GM12878 (cell line): ENCODE measurements around the gene CDHR2. TPM values are rescaled to one million over a fixed set of nuclear protein-coding genes. Genes with fewer than 3 reads are reported as not detected.

Experiments
- ATAC-seq: fragments of 200-7000 bp; cut with Tn5 transposase; 3 replicates; pipeline ENCODE4 v1.9.1; 2020; ENCODE audit warnings: mild to moderate bottlenecking, moderate library complexity
- BruUV-seq: library from RNA; stranded (reverse); fragments of 400-500 nt; replicated peaks from 2 replicates; lab custom pipeline; 2021; lab: Mats Ljungman, UMichigan
- CTCF ChIA-PET: fragments of 300-600 bp; sonication (Branson Sonifier 250); formaldehyde crosslinking; extraction: SDS; loops from one replicate; lab custom pipeline; 2021; ENCODE audit warnings: inconsistent platforms; lab: Yijun Ruan, JAX
- POLR2A ChIA-PET: fragments of 350-600 bp; formaldehyde crosslinking; extraction: SDS; loops from one replicate; lab custom pipeline; 2021; ENCODE audit warnings: inconsistent platforms; lab: Charles Lee
- RAD21 ChIA-PET: fragments of 300-600 bp; sonication (Branson Sonifier 250); formaldehyde crosslinking; loops from one replicate; lab custom pipeline; 2023; ENCODE audit warnings: antibody characterized with exemption; ENCODE audit not compliant: unreplicated experiment; lab: Charles Lee
- SMC1A ChIA-PET: fragments of 300-600 bp; sonication (Branson Sonifier 250); formaldehyde crosslinking; loops from one replicate; lab custom pipeline; 2023; ENCODE audit not compliant: unreplicated experiment, uncharacterized antibody; lab: Charles Lee
- DNase-seq: peaks from one replicate; pipeline ENCODE4 v3.0.0-alpha.2; 2011; ENCODE audit warnings: low read depth, low spot score
- FAIRE-seq: peaks from 3 replicates; lab custom pipeline; 2011; peaks lifted over from hg19 to GRCh38; lab: Jason Lieb, UNC
- H2AFZ ChIP-seq: 2 replicates; pipeline ENCODE4 v1.6.0; 2011; ENCODE audit warnings: low read depth, low read length, control low read depth; ENCODE audit not compliant: control insufficient read depth
- H3K27ac ChIP-seq: 2 replicates; pipeline ENCODE4 v1.5.1; 2011; ENCODE audit warnings: control low read depth; ENCODE audit not compliant: control insufficient read depth, insufficient read depth
- H3K27me3 ChIP-seq, 2 experiments: replicated peaks in 1 of 2; 2 replicates each; pipeline versions ENCODE4 v1.6.0 to v1.6.1; 2011; ENCODE audit warnings: low read length in 1 of 2; ENCODE audit not compliant: control insufficient read depth in 2 of 2, insufficient read depth in 2 of 2
- H3K36me3 ChIP-seq, 2 experiments: 2 replicates each; pipeline ENCODE4 v1.5.1; 2011; ENCODE audit warnings: low read length in 1 of 2; ENCODE audit not compliant: control insufficient read depth in 2 of 2, insufficient read depth in 2 of 2
- H3K4me1 ChIP-seq: 2 replicates; pipeline ENCODE4 v1.6.1; 2011; ENCODE audit warnings: mild to moderate bottlenecking, low read length, moderate library complexity, mixed read lengths; ENCODE audit not compliant: control insufficient read depth, insufficient read depth
- H3K4me2 ChIP-seq: 2 replicates; pipeline ENCODE4 v1.6.0; 2011; ENCODE audit warnings: control low read depth; ENCODE audit not compliant: control insufficient read depth, insufficient read depth
- H3K4me3 ChIP-seq: fragments of 200-600 bp; sonication (generic); 2 replicates; pipeline ENCODE4 v1.5.1; 2016
- H3K79me2 ChIP-seq: 2 replicates; pipeline ENCODE4 v1.6.0; 2011; ENCODE audit warnings: low read length; ENCODE audit not compliant: control insufficient read depth, insufficient read depth
- H3K9ac ChIP-seq: 2 replicates; pipeline ENCODE4 v1.8.0; 2011; ENCODE audit warnings: low read length, control low read depth, mixed read lengths; ENCODE audit not compliant: control insufficient read depth, insufficient read depth
- H3K9me3 ChIP-seq: replicated peaks from 3 replicates; pipeline ENCODE4 v1.5.1; 2011; ENCODE audit warnings: mild to moderate bottlenecking, low read length; ENCODE audit not compliant: control insufficient read depth, insufficient read depth
- H4K20me1 ChIP-seq: 2 replicates; pipeline ENCODE4 v1.6.0; 2011; ENCODE audit not compliant: control insufficient read depth, insufficient read depth
- ASH2L ChIP-seq: fragments of 300-600, 200-600 bp; sonication (generic); IDR thresholded peaks from 2 replicates; pipeline ENCODE4 v1.6.1; 2017; ENCODE audit warnings: low read depth, mild to moderate bottlenecking, borderline replicate concordance
- CBX5 ChIP-seq: sonication (generic); IDR thresholded peaks from 2 replicates; pipeline ENCODE4 v1.6.1; 2016; ENCODE audit warnings: low read depth, moderate library complexity, mild to moderate bottlenecking, inconsistent platforms
- CHD4 ChIP-seq: fragments of 200-600 bp; sonication (generic); IDR thresholded peaks from 2 replicates; pipeline ENCODE4 v1.6.1; 2016; ENCODE audit warnings: mild to moderate bottlenecking
- DPF2 ChIP-seq: fragments of 450-650 bp; IDR thresholded peaks from 2 replicates; pipeline ENCODE4 v1.6.1; 2017; ENCODE audit warnings: mild to moderate bottlenecking
- EP300 ChIP-seq, 2 experiments: fragments of 150-350 bp in 1 of 2; IDR thresholded peaks; 2 replicates each; pipeline ENCODE4 v1.6.1; 2011 to 2012; ENCODE audit warnings: low read depth in 2 of 2, low read length in 2 of 2, borderline replicate concordance in 1 of 2, improper control_type of control experiment in 1 of 2, inconsistent platforms in 1 of 2; ENCODE audit not compliant: control insufficient read depth in 1 of 2
- HCFC1 ChIP-seq: fragments of 150-350 bp; IDR thresholded peaks from 2 replicates; pipeline ENCODE4 v1.6.1; 2014; ENCODE audit warnings: low read length
- IKZF2 ChIP-seq, 2 experiments: fragments of 450-650 bp; IDR thresholded peaks; 2 replicates each; pipeline ENCODE4 v1.6.1; 2017; ENCODE audit warnings: mild to moderate bottlenecking in 2 of 2, moderate library complexity in 2 of 2
- JUNB ChIP-seq: IDR thresholded peaks from 2 replicates; pipeline ENCODE4 v1.6.1; 2016; ENCODE audit warnings: antibody characterized with exemption, mild to moderate bottlenecking
- LARP7 ChIP-seq: fragments of 450-650 bp; IDR thresholded peaks from 2 replicates; pipeline ENCODE4 v1.6.1; 2017; ENCODE audit warnings: mild to moderate bottlenecking
- MEF2A ChIP-seq: IDR thresholded peaks from 2 replicates; pipeline ENCODE4 v1.6.1; 2011; ENCODE audit warnings: low read depth, mild to moderate bottlenecking, low read length, moderate library complexity; ENCODE audit not compliant: insufficient read depth
- NR2C2 ChIP-seq: IDR thresholded peaks from 2 replicates; pipeline ENCODE4 v1.6.1; 2011; ENCODE audit warnings: borderline replicate concordance, low read depth; ENCODE audit not compliant: control insufficient read depth, insufficient read length
- POLR2AphosphoS5 ChIP-seq: IDR thresholded peaks from 2 replicates; pipeline ENCODE4 v1.6.1; 2011; ENCODE audit warnings: mild to moderate bottlenecking, low read length, inconsistent platforms
- RB1 ChIP-seq: fragments of 450-650 bp; formaldehyde crosslinking; IDR thresholded peaks from 2 replicates; pipeline ENCODE4 v1.6.1; 2017; ENCODE audit warnings: mild to moderate bottlenecking, borderline replicate concordance
- SMARCA5 ChIP-seq: fragments of 450-650 bp; IDR thresholded peaks from 2 replicates; pipeline ENCODE4 v1.6.1; 2017; ENCODE audit warnings: mild to moderate bottlenecking
- SMC3 ChIP-seq: IDR thresholded peaks from 2 replicates; pipeline ENCODE4 v1.6.1; 2011; ENCODE audit warnings: low read length, improper control_type of control experiment, borderline replicate concordance
- SRF ChIP-seq, 2 experiments: IDR thresholded peaks; 2 replicates each; pipeline ENCODE4 v1.6.1; 2011; ENCODE audit warnings: low read depth in 2 of 2, low read length in 2 of 2, mild to moderate bottlenecking in 1 of 2, moderate library complexity in 1 of 2
- ZNF274 ChIP-seq: IDR thresholded peaks from one replicate; pipeline ENCODE4 v1.8.0; 2011; ENCODE audit not compliant: insufficient read length, insufficient read depth
- WGBS: methylation state at CpG from one replicate; pipeline ENCODE4 v1.1.6; 2016; ENCODE audit warnings: low lambda C conversion rate; ENCODE audit not compliant: insufficient replicate concordance, insufficient coverage; ENCODE audit errors: missing lambda C conversion rate; 5-methylcytosine and 5-hydroxymethylcytosine counted together
- in situ Hi-C: fragments of 300-500 bp; cut with MboI; formaldehyde crosslinking; loops from 9 replicates; pipeline ENCODE4 v1.14.3; 2018; ENCODE audit warnings: mixed read lengths
- intact Hi-C: fragments of 100-400 bp; cut with micrococcal nuclease; formaldehyde crosslinking; loops from one replicate; pipeline ENCODE4 v1.14.2; 2022; ENCODE audit not compliant: unreplicated experiment
- polyA plus RNA-seq, 11 experiments: library from polyadenylated mRNA; depleted of rRNA in 4 of 11; unstranded in 6 of 11; stranded (reverse) in 5 of 11; fragments of >200 nt; fragmentation: Nextera tagmentation in 4 of 11; fragmentation: Illumina TruSeq in 1 of 11; extraction: Ambion mirVana in 4 of 11; extraction: Trizol in 1 of 11; gene quantifications; 1 replicate in 1 of 11; 2 replicates in 10 of 11; pipeline versions ENCODE4 v1.2.1 to v1.2.3, GENCODE V29; 2011 to 2016; ENCODE audit warnings: inconsistent platforms in 2 of 11, missing spikeins in 2 of 11, low read depth in 1 of 11
- total RNA-seq, 4 experiments: library from RNA; depleted of rRNA in 3 of 4; stranded (reverse); fragments of >200 nt in 3 of 4; fragmentation: Illumina TruSeq in 1 of 4; extraction: Trizol in 1 of 4; gene quantifications; 2 replicates each; pipeline versions ENCODE4 v1.2.1 to v1.2.3, GENCODE V29; 2013 to 2021
- TF ChIP-seq, protein P1 (sequence below): IDR thresholded peaks from 2 replicates; pipeline ENCODE4 v1.6.1; 2012; ENCODE audit warnings: mild to moderate bottlenecking, low read depth, low read length
- TF ChIP-seq, protein P2 (sequence below): IDR thresholded peaks from 2 replicates; pipeline ENCODE4 v1.6.1; 2011; ENCODE audit warnings: mild to moderate bottlenecking, low read depth, low read length, moderate library complexity; ENCODE audit not compliant: insufficient replicate concordance
- TF ChIP-seq, protein P3 (sequence below): fragments of 450-650 bp; IDR thresholded peaks from 2 replicates; pipeline ENCODE4 v1.6.1; 2016; ENCODE audit warnings: mild to moderate bottlenecking

CDHR2 gene
- total and polyA plus RNA-seq, 10 of the 15 experiments (the other 5 are each of a cell fraction or from before 2014, with no cell fraction given): 0.03 to 0.46 (median 0.06) TPM; not detected in 5

DNA sequence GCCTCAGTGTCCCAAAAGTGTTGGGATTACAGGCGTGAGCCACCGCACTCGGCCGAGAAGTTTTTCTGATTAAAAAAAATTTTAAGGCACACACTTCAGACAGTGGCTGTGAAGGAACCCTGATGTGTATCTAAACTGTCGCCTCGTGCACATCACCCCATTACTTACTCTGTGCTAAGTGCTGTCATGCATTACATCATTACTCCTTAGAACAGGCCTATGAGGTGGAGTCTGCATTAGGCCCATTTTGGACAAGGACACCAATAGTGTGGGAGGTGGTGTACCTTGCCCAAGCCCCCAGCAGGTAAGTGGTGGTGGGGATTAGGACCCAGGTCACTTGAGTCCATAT lies 3.8 kb upstream of the CDHR2 start:
- H3K36me3 ChIP-seq: no peaks in the 10 kb centered on the region
- H4K20me1 ChIP-seq: no peaks in the 10 kb centered on the region
- ATAC-seq (no peak), DNase-seq (no peak), FAIRE-seq (no peak)
- ChIA-PET POLR2A (no interaction called here), SMC1A (no interaction called here), RAD21 (no interaction called here), CTCF (no interaction called here)
- no TSS peak for BruUV-seq
- H3K4me1 ChIP-seq: peaks cover 16% of the 10 kb centered on the region
- WGBS: 88% methylated on average over 6 of the region's 6 CpGs
- H3K4me3 ChIP-seq: no peak overlapping the region
- H3K9ac ChIP-seq: no peak overlapping the region
- H3K27ac ChIP-seq: no peak overlapping the region
- in situ Hi-C loops (no loop called here), intact Hi-C loops (no loop called here)
- no peaks in the 10 kb centered on the region for H3K27me3 ChIP-seq
- H3K4me2 ChIP-seq: no peak overlapping the region
- no peaks in the 10 kb centered on the region for H3K9me3 ChIP-seq
- H3K79me2 ChIP-seq: 0 out of 2 replicates have a peak, but pooled peaks cover 1% of the 10 kb centered on the region
- TF ChIP-seq CBX5: no peak
- TF ChIP-seq NR2C2: no peak
- TF ChIP-seq, protein P1, sequence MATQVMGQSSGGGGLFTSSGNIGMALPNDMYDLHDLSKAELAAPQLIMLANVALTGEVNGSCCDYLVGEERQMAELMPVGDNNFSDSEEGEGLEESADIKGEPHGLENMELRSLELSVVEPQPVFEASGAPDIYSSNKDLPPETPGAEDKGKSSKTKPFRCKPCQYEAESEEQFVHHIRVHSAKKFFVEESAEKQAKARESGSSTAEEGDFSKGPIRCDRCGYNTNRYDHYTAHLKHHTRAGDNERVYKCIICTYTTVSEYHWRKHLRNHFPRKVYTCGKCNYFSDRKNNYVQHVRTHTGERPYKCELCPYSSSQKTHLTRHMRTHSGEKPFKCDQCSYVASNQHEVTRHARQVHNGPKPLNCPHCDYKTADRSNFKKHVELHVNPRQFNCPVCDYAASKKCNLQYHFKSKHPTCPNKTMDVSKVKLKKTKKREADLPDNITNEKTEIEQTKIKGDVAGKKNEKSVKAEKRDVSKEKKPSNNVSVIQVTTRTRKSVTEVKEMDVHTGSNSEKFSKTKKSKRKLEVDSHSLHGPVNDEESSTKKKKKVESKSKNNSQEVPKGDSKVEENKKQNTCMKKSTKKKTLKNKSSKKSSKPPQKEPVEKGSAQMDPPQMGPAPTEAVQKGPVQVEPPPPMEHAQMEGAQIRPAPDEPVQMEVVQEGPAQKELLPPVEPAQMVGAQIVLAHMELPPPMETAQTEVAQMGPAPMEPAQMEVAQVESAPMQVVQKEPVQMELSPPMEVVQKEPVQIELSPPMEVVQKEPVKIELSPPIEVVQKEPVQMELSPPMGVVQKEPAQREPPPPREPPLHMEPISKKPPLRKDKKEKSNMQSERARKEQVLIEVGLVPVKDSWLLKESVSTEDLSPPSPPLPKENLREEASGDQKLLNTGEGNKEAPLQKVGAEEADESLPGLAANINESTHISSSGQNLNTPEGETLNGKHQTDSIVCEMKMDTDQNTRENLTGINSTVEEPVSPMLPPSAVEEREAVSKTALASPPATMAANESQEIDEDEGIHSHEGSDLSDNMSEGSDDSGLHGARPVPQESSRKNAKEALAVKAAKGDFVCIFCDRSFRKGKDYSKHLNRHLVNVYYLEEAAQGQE: no peak
- TF ChIP-seq JUNB: no peak
- TF ChIP-seq SRF (IDR thresholded peaks at IDR 0.05; ENCODE audit: low read depth in 2 of 2, low read length in 2 of 2): no peak
- no peak for TF ChIP-seq RB1
- TF ChIP-seq, protein P2, sequence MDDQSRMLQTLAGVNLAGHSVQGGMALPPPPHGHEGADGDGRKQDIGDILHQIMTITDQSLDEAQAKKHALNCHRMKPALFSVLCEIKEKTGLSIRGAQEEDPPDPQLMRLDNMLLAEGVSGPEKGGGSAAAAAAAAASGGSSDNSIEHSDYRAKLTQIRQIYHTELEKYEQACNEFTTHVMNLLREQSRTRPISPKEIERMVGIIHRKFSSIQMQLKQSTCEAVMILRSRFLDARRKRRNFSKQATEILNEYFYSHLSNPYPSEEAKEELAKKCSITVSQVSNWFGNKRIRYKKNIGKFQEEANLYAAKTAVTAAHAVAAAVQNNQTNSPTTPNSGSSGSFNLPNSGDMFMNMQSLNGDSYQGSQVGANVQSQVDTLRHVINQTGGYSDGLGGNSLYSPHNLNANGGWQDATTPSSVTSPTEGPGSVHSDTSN: no peak
- TF ChIP-seq ZNF274: no peak
- TF ChIP-seq IKZF2 (IDR thresholded peaks at IDR 0.05): no peak
- no peak for TF ChIP-seq CHD4
- no peak for TF ChIP-seq DPF2
- no peak for TF ChIP-seq EP300 (IDR thresholded peaks at IDR 0.05; ENCODE audit: borderline replicate concordance in 1 of 2, control insufficient read depth in 1 of 2, low read depth in 2 of 2, low read length in 2 of 2)
- TF ChIP-seq ASH2L: no peak
- TF ChIP-seq POLR2AphosphoS5: no peak
- TF ChIP-seq SMC3: no peak
- TF ChIP-seq, protein P3, sequence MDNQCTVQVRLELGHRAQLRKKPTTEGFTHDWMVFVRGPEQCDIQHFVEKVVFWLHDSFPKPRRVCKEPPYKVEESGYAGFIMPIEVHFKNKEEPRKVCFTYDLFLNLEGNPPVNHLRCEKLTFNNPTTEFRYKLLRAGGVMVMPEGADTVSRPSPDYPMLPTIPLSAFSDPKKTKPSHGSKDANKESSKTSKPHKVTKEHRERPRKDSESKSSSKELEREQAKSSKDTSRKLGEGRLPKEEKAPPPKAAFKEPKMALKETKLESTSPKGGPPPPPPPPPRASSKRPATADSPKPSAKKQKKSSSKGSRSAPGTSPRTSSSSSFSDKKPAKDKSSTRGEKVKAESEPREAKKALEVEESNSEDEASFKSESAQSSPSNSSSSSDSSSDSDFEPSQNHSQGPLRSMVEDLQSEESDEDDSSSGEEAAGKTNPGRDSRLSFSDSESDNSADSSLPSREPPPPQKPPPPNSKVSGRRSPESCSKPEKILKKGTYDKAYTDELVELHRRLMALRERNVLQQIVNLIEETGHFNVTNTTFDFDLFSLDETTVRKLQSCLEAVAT: no peak
- no peak for TF ChIP-seq SMARCA5
- no peak for TF ChIP-seq HCFC1
- no peak for TF ChIP-seq MEF2A
- TF ChIP-seq LARP7: no peak
- H2AFZ ChIP-seq: no peak overlapping the region
